H9 (cell line): ENCODE data around the gene SEMA4A. TPM values are rescaled to one million over a fixed set of nuclear protein-coding genes. Genes with fewer than 3 reads are reported as not detected.

ENCODE experiments used
- DNase-seq: peaks from one replicate; pipeline ENCODE4 v3.0.0-alpha.2; 2017
- H2AFZ ChIP-seq: one replicate; pipeline ENCODE4 v1.6.1; 2013; ENCODE audit warnings: mild to moderate bottlenecking, low read length, control low read depth, moderate library complexity
- H2AK5ac ChIP-seq: 2 replicates; pipeline ENCODE4 v1.6.1; 2013; ENCODE audit warnings: low read length, control low read depth, mixed read lengths; ENCODE audit not compliant: insufficient read length
- H2BK120ac ChIP-seq: one replicate; pipeline ENCODE4 v1.6.1; 2013; ENCODE audit warnings: low read depth, mild to moderate bottlenecking, low read length, control low read depth, inconsistent platforms; ENCODE audit not compliant: poor library complexity, severe bottlenecking
- H2BK12ac ChIP-seq: 2 replicates; pipeline ENCODE4 v1.6.1; 2013; ENCODE audit warnings: low read length, control low read depth, mixed read lengths, low read depth; ENCODE audit not compliant: insufficient read length
- H2BK15ac ChIP-seq: 2 replicates; pipeline ENCODE4 v1.6.1; 2013; ENCODE audit warnings: low read depth, low read length, control low read depth
- H2BK20ac ChIP-seq: one replicate; pipeline ENCODE4 v1.6.1; 2013; ENCODE audit warnings: low read depth, mild to moderate bottlenecking, low read length, control low read depth, inconsistent platforms; ENCODE audit not compliant: poor library complexity, severe bottlenecking
- H2BK5ac ChIP-seq: 2 replicates; pipeline ENCODE4 v1.6.1; 2013; ENCODE audit warnings: low read length, control low read depth, mixed read lengths; ENCODE audit not compliant: insufficient read length
- H3K14ac ChIP-seq: 2 replicates; pipeline ENCODE4 v1.6.1; 2013; ENCODE audit warnings: low read length, control low read depth; ENCODE audit not compliant: insufficient read depth
- H3K18ac ChIP-seq: 2 replicates; pipeline ENCODE4 v1.6.1; 2013; ENCODE audit warnings: low read depth, mild to moderate bottlenecking, mixed read lengths, low read length, control low read depth; ENCODE audit not compliant: insufficient read length
- H3K23ac ChIP-seq: 2 replicates; pipeline ENCODE4 v1.6.1; 2013; ENCODE audit warnings: low read length, control low read depth, mixed read lengths, low read depth; ENCODE audit not compliant: insufficient read length
- H3K23me2 ChIP-seq: 2 replicates; pipeline ENCODE4 v1.6.1; 2013; ENCODE audit warnings: low read depth, mild to moderate bottlenecking, mixed read lengths, low read length, control low read depth; ENCODE audit not compliant: insufficient read length, poor library complexity, severe bottlenecking
- H3K27ac ChIP-seq: 2 replicates; pipeline ENCODE4 v1.5.1; 2013; ENCODE audit warnings: low read length, control low read depth, mixed read lengths, low read depth; ENCODE audit not compliant: insufficient read length
- H3K27me3 ChIP-seq: 2 replicates; pipeline ENCODE4 v1.6.1; 2013; ENCODE audit warnings: low read length, control low read depth, inconsistent platforms; ENCODE audit not compliant: insufficient read depth
- H3K4ac ChIP-seq: 2 replicates; pipeline ENCODE4 v1.6.1; 2013; ENCODE audit warnings: low read depth, mild to moderate bottlenecking, control low read depth, inconsistent platforms, low read length, moderate library complexity
- H3K4me1 ChIP-seq: 2 replicates; pipeline ENCODE4 v1.6.1; 2013; ENCODE audit warnings: low read length, control low read depth, inconsistent platforms; ENCODE audit not compliant: insufficient read depth
- H3K4me2 ChIP-seq: 2 replicates; pipeline ENCODE4 v1.6.1; 2013; ENCODE audit warnings: low read length, control low read depth, mixed read lengths; ENCODE audit not compliant: insufficient read length, insufficient read depth
- H3K56ac ChIP-seq: 2 replicates; pipeline ENCODE4 v1.6.1; 2013; ENCODE audit warnings: low read depth, mild to moderate bottlenecking, mixed read lengths, low read length, control low read depth; ENCODE audit not compliant: insufficient read length
- H3K79me1 ChIP-seq: 2 replicates; pipeline ENCODE4 v1.6.1; 2013; ENCODE audit warnings: low read depth, mild to moderate bottlenecking, moderate library complexity, low read length, control low read depth, inconsistent platforms; ENCODE audit not compliant: insufficient read depth, poor library complexity, severe bottlenecking
- H3K79me2 ChIP-seq: 2 replicates; pipeline ENCODE4 v1.6.1; 2013; ENCODE audit warnings: low read length, control low read depth, inconsistent platforms; ENCODE audit not compliant: insufficient read depth
- H3K9ac ChIP-seq: 2 replicates; pipeline ENCODE4 v1.6.1; 2013; ENCODE audit warnings: low read length, control low read depth, mixed read lengths; ENCODE audit not compliant: insufficient read length; ENCODE audit errors: extremely low read depth
- H3K9me3 ChIP-seq: one replicate; pipeline ENCODE4 v1.6.1; 2013; ENCODE audit warnings: low read depth, low read length, inconsistent platforms; ENCODE audit not compliant: control insufficient read depth
- H3T11ph ChIP-seq: one replicate; pipeline ENCODE4 v1.6.1; 2013; ENCODE audit warnings: mild to moderate bottlenecking, low read length, control low read depth, inconsistent platforms
- H4K20me1 ChIP-seq: one replicate; pipeline ENCODE4 v1.6.1; 2013; ENCODE audit not compliant: control insufficient read depth, insufficient read length, insufficient read depth
- H4K5ac ChIP-seq: 2 replicates; pipeline ENCODE4 v1.6.1; 2013; ENCODE audit warnings: low read depth, mild to moderate bottlenecking, mixed read lengths, low read length, control low read depth; ENCODE audit not compliant: insufficient read length
- H4K8ac ChIP-seq: replicated peaks from 2 replicates; pipeline ENCODE4 v1.6.1; 2013; ENCODE audit warnings: low read length, control low read depth, mixed read lengths, low read depth; ENCODE audit not compliant: insufficient read length
- H4K91ac ChIP-seq: 2 replicates; pipeline ENCODE4 v1.6.1; 2013; ENCODE audit warnings: low read depth, mild to moderate bottlenecking, moderate library complexity, mixed read lengths, low read length, control low read depth; ENCODE audit not compliant: insufficient read length
- H3K27ac Mint-ChIP-seq, 3 experiments: 2 replicates in 2 of 3; 3 replicates in 1 of 3; pipeline ENCODE4 v1.8.0; 2020 to 2021; ENCODE audit warnings: mixed read lengths in 3 of 3, mild to moderate bottlenecking in 1 of 3, moderate library complexity in 1 of 3
- H3K27me3 Mint-ChIP-seq: 2 replicates; pipeline ENCODE4 v1.8.0; 2021; ENCODE audit warnings: low read depth, mild to moderate bottlenecking, moderate library complexity, mixed read lengths
- H3K36me3 Mint-ChIP-seq, 3 experiments: 2 replicates in 2 of 3; 3 replicates in 1 of 3; pipeline ENCODE4 v1.8.0; 2020 to 2021; ENCODE audit warnings: low read depth in 3 of 3, mixed read lengths in 3 of 3; ENCODE audit not compliant: insufficient read depth in 1 of 3
- H3K4me1 Mint-ChIP-seq, 2 experiments: 2 replicates each; pipeline ENCODE4 v1.8.0; 2020; ENCODE audit warnings: mixed read lengths in 2 of 2
- H3K4me3 Mint-ChIP-seq, 2 experiments: 2 replicates in 1 of 2; 3 replicates in 1 of 2; pipeline ENCODE4 v1.8.0; 2020 to 2021; ENCODE audit warnings: mild to moderate bottlenecking in 2 of 2, mixed read lengths in 2 of 2, moderate library complexity in 1 of 2
- H3K9me3 Mint-ChIP-seq, 2 experiments: 2 replicates in 1 of 2; 3 replicates in 1 of 2; pipeline ENCODE4 v1.8.0; 2020; ENCODE audit warnings: mild to moderate bottlenecking in 2 of 2, mixed read lengths in 2 of 2, moderate library complexity in 1 of 2
- CTCF ChIP-seq: fragments of 200-600 bp; sonication (generic); conservative IDR thresholded peaks from 3 replicates; pipeline ENCODE4 v1.8.0; 2021; ENCODE audit warnings: antibody characterized with exemption, mild to moderate bottlenecking
- WGBS: extraction: QIAGEN DNeasy Blood & Tissue Kit; methylation state at CpG from one replicate; pipeline ENCODE4 v1.1.7; 2013; ENCODE audit warnings: missing lambda C conversion rate, low lambda C conversion rate, mixed read lengths; ENCODE audit not compliant: insufficient read length; ENCODE audit errors: extremely low coverage; 5-methylcytosine and 5-hydroxymethylcytosine counted together
- total RNA-seq: library from RNA; stranded (reverse); gene quantifications from 2 replicates; pipeline ENCODE4 v1.2.1, GENCODE V29; 2021

The SEMA4A gene
- total RNA-seq, 1 experiment from 2014 or later = 11.1 TPM

- H2BK20ac ChIP-seq = no peak overlapping the region
- no peak overlapping the region for H3K23ac ChIP-seq
- peaks cover 54 to 65% of the 10 kb centered on the region in 2 experiments for H3K4me1 Mint-ChIP-seq
- H4K8ac ChIP-seq = no peak overlapping the region
- H2AFZ ChIP-seq = no peak overlapping the region
- no peak for TF ChIP-seq CTCF
- no peak overlapping the region for H3K4me3 Mint-ChIP-seq
- no peak overlapping the region for H3K4ac ChIP-seq
- H3K4me1 ChIP-seq = peaks cover 5% of the 10 kb centered on the region; the same call in 1 of the 2 replicates
- H3K9ac ChIP-seq = no peak overlapping the region
- no peak overlapping the region for H2BK12ac ChIP-seq
- H3K9me3 Mint-ChIP-seq = no peaks in the 10 kb centered on the region
- no peaks in the 10 kb centered on the region for H3K9me3 ChIP-seq
- H3K27me3 ChIP-seq = no peaks in the 10 kb centered on the region
- H2AK5ac ChIP-seq = peak overlapping the region; percentile 65
- H3K14ac ChIP-seq = no peak overlapping the region
- no peaks in the 10 kb centered on the region for H3K27me3 Mint-ChIP-seq
- no peak overlapping the region for H4K5ac ChIP-seq
- no peak overlapping the region for H3T11ph ChIP-seq
- H3K18ac ChIP-seq = no peak overlapping the region
- H3K36me3 Mint-ChIP-seq = peaks cover 0 to 9% (median 2%) of the 10 kb centered on the region in 3 experiments; a peak in 3 of 7 replicates
- no peak overlapping the region for H3K4me2 ChIP-seq
- H3K79me1 ChIP-seq = no peaks in the 10 kb centered on the region
- no peak overlapping the region for H2BK120ac ChIP-seq
- no peak overlapping the region for H3K27ac ChIP-seq
- no CpG with 5 or more reads among the region's 4 CpGs for WGBS
- H4K20me1 ChIP-seq = no peaks in the 10 kb centered on the region
- peak overlapping the region in 2 of 3 experiments; percentile 44 to 57; a peak in 3 of 7 replicates for H3K27ac Mint-ChIP-seq
- H3K23me2 ChIP-seq = no peaks in the 10 kb centered on the region
- H2BK5ac ChIP-seq = no peak overlapping the region
- no peaks in the 10 kb centered on the region for H3K79me2 ChIP-seq
- no peak for DNase-seq
- H3K56ac ChIP-seq = no peak overlapping the region
- no peak overlapping the region for H4K91ac ChIP-seq
- no peak overlapping the region for H2BK15ac ChIP-seq
Observed at GRCh38 chr1:156121457-156121856, 31.9 kb upstream of the SEMA4A start.
